Gastroesophageal sphincter (tissue), 4 donors: ENCODE results near the gene MIR17HG. TPM values are rescaled to one million over a fixed set of nuclear protein-coding genes. Genes with fewer than 3 reads are reported as not detected.

Experiments
- ATAC-seq: fragments of 150-250 bp; one replicate; pipeline ENCODE4 v1.9.1; 2016; ENCODE audit warnings: mild to moderate bottlenecking, moderate library complexity
- H3K27ac ChIP-seq, 4 donors: fragments of 200-600 bp; sonication (generic) in 3 of 4; 1 replicate in 3 of 4; 2 replicates in 1 of 4; pipeline ENCODE4 v1.5.1; 2016 to 2019
- H3K27me3 ChIP-seq: fragments of 200-600 bp; sonication (generic); one replicate; pipeline ENCODE4 v1.5.1; 2019
- H3K36me3 ChIP-seq, 2 donors: fragments of 200-600 bp; sonication (generic); one replicate each; pipeline ENCODE4 v1.5.1; 2019; ENCODE audit warnings: control low read depth in 1 of 2
- H3K4me1 ChIP-seq, 3 donors: fragments of 200-600 bp; sonication (generic); 1 replicate in 2 of 3; 2 replicates in 1 of 3; pipeline ENCODE4 v1.5.1; 2016 to 2019; ENCODE audit warnings: control low read depth in 2 of 3
- H3K4me3 ChIP-seq, 2 donors: fragments of 200-600 bp; sonication (generic); one replicate each; pipeline ENCODE4 v1.5.1; 2019; ENCODE audit warnings: mild to moderate bottlenecking in 1 of 2, moderate library complexity in 1 of 2
- H3K9me3 ChIP-seq, 3 donors: fragments of 200-600 bp; sonication (generic); one replicate each; pipeline ENCODE4 v1.5.1; 2017 to 2019; ENCODE audit warnings: control low read depth in 2 of 3
- EP300 ChIP-seq: sonication (generic); formaldehyde crosslinking; IDR thresholded peaks from one replicate; pipeline ENCODE4 v1.6.1; 2017; ENCODE audit warnings: antibody characterized with exemption, mild to moderate bottlenecking
- POLR2A ChIP-seq, 2 donors: fragments of 450-650 bp; IDR thresholded peaks; one replicate each; pipeline ENCODE4 v1.6.1; 2017; ENCODE audit warnings: antibody characterized with exemption in 2 of 2, mild to moderate bottlenecking in 2 of 2, moderate library complexity in 1 of 2
- POLR2AphosphoS5 ChIP-seq: sonication (generic); formaldehyde crosslinking; IDR thresholded peaks from one replicate; pipeline ENCODE4 v1.6.1; 2017; ENCODE audit warnings: antibody characterized with exemption
- WGBS, 2 donors: methylation state at CpG; one replicate each; pipeline ENCODE4 v1.1.5; 2018; ENCODE audit warnings: low coverage in 1 of 2; 5-methylcytosine and 5-hydroxymethylcytosine counted together
- total RNA-seq, 4 donors: library from RNA; depleted of rRNA; stranded (reverse); fragments of >200 nt; gene quantifications; one replicate each; pipeline ENCODE4 v1.1.0, GENCODE V29; 2016
- TF ChIP-seq, protein P1 (sequence below), 4 experiments: fragments of 200-600 bp in 2 of 4; fragments of 450-650 bp in 2 of 4; sonication (generic) in 1 of 4; IDR thresholded peaks; one replicate each; pipeline ENCODE4 v1.5.1; 2017 to 2019; ENCODE audit warnings: antibody characterized with exemption in 4 of 4, mild to moderate bottlenecking in 2 of 4, moderate library complexity in 2 of 4

MIR17HG gene
- total RNA-seq, 4 donors from 2014 or later = 0.27 to 9.3 (median 2.2) TPM

- H3K4me3 ChIP-seq = no peak overlapping the region
- H3K36me3 ChIP-seq = no peaks in the 10 kb centered on the region
- no peak for TF ChIP-seq POLR2AphosphoS5
- no peak for TF ChIP-seq POLR2A (IDR thresholded peaks at IDR 0.05)
- TF ChIP-seq EP300 = no peak
- H3K9me3 ChIP-seq = no peaks in the 10 kb centered on the region
- H3K27ac ChIP-seq = no peak overlapping the region
- H3K27me3 ChIP-seq = no peaks in the 10 kb centered on the region
- no peaks in the 10 kb centered on the region for H3K4me1 ChIP-seq
- WGBS, 2 donors = 77 to 83% methylated on average over 2 to 3 of the region's 3 CpGs
- no peak for ATAC-seq
Observed at GRCh38 chr13:91323349-91323748, 24.1 kb upstream of the MIR17HG start.

GRCh38 chr13:91326146-91326545 lies 21.3 kb upstream of the MIR17HG start:
- TF ChIP-seq POLR2A (IDR thresholded peaks at IDR 0.05) = no peak
- no peak for ATAC-seq
- Histone ChIP-seq H3K27ac (no peak overlapping the region), H3K27me3 (no peaks in the 10 kb centered on the region), H3K36me3 (no peaks in the 10 kb centered on the region), H3K4me3 (no peak overlapping the region), H3K4me1 (no peaks in the 10 kb centered on the region), H3K9me3 (no peaks in the 10 kb centered on the region)
- WGBS, 2 donors = 54 to 56% methylated on average over 7 of the region's 7 CpGs

DNA sequence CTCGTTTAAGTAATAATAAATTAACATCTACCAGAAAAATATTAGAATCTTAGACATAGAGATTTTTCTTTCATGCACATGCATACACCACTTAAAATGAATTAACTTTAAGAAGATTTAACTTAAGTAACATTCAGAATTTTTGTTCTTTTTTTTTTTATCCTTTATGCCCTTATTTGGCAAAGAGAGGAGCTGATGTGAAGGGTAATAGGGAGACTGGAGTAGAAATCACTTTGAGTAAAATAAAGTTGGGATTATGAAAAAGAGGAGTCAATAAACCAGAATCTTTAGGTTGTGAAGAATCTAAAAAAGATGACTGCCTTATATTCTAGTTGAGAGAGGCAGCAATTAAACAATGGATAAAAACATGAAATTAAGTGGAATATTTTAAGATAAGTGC lies 18.8 kb upstream of the MIR17HG start:
- ATAC-seq = no peak
- TF ChIP-seq POLR2AphosphoS5 (no peak), EP300 (no peak), POLR2A (IDR thresholded peaks at IDR 0.05) (no peak)
- TF ChIP-seq, protein P1, sequence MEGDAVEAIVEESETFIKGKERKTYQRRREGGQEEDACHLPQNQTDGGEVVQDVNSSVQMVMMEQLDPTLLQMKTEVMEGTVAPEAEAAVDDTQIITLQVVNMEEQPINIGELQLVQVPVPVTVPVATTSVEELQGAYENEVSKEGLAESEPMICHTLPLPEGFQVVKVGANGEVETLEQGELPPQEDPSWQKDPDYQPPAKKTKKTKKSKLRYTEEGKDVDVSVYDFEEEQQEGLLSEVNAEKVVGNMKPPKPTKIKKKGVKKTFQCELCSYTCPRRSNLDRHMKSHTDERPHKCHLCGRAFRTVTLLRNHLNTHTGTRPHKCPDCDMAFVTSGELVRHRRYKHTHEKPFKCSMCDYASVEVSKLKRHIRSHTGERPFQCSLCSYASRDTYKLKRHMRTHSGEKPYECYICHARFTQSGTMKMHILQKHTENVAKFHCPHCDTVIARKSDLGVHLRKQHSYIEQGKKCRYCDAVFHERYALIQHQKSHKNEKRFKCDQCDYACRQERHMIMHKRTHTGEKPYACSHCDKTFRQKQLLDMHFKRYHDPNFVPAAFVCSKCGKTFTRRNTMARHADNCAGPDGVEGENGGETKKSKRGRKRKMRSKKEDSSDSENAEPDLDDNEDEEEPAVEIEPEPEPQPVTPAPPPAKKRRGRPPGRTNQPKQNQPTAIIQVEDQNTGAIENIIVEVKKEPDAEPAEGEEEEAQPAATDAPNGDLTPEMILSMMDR (IDR thresholded peaks at IDR 0.05) = no peak
- no peak overlapping the region for H3K27ac ChIP-seq
- H3K36me3 ChIP-seq = no peaks in the 10 kb centered on the region
- WGBS, 2 donors = 75 to 82% methylated on average over 1 of the region's 1 CpG
- H3K9me3 ChIP-seq = no peaks in the 10 kb centered on the region
- no peak overlapping the region for H3K4me3 ChIP-seq
- H3K4me1 ChIP-seq = no peaks in the 10 kb centered on the region
- H3K27me3 ChIP-seq = no peaks in the 10 kb centered on the region

DNA sequence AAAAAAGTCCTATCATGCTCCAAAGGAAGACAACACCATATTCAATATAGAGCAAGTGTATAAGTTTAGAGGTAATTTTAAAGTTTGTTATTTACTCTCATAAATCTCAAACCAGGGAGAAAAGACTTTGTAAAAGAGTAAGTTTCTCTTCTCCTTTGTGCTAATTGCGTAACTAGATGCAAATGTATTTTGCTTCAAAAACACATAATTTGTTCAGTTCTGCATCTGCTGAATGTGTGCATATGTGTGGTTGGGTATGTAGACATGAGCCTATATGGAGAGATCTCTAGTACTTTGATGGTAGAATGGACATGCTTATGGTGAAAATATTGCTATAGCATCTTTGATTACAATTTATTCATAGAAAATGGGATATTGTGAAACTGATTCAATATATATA lies 17.8 kb upstream of the MIR17HG start:
- 73 to 90% methylated on average over 1 of the region's 1 CpG for WGBS, 2 donors
- H3K27ac ChIP-seq = no peak overlapping the region

DNA sequence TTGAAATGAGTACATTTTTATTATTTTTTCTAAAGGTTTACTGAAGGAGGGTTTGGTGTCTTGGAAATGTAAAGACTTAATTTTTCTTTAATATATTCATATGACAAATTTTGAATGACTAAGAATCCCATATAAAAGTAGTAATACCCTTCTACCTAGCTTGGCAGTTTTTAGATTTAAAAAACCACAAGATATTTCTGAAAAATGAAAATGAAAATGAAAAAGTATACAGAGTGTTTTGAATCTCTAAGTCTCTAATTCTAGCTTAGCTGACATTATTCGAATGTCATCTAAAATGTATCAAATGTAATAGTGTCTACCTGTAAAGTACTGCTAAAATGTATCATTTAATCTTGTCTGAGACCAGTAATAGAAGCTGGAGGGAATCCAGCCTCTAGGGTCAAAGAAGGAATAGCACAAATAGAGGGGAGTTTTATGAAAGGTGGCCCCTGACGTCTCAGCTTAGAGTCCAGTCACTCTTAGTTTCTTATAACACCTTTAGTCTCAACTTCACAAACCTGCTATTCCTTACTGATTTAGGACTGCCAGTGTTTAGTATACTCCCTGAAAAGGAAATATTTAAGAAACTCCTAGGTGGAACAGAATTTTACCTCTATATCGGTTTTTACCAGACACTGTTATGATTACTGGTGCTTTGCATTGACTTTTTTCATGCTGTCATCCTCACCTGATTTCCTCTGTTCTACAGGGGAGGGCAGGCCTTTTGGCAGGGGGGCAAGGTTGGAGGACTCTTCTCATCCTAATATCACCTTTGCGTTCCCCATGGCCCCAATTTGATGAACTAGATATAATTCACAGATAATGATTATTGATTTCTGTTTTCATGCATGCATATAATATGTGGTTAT lies 16.2 kb upstream of the MIR17HG start:
- H3K4me1 ChIP-seq = no peaks in the 10 kb centered on the region
- no peaks in the 10 kb centered on the region for H3K27me3 ChIP-seq
- H3K9me3 ChIP-seq = no peaks in the 10 kb centered on the region
- ATAC-seq = no peak
- 79 to 88% methylated on average over 4 of the region's 4 CpGs for WGBS, 2 donors
- H3K4me3 ChIP-seq = no peak overlapping the region
- TF ChIP-seq POLR2AphosphoS5 (no peak), EP300 (no peak), POLR2A (IDR thresholded peaks at IDR 0.05) (no peak)
- TF ChIP-seq, protein P1 (IDR thresholded peaks at IDR 0.05) = no peak
- no peak overlapping the region for H3K27ac ChIP-seq
- no peaks in the 10 kb centered on the region for H3K36me3 ChIP-seq

More for the DNA sequence above, 17.8 kb upstream of the MIR17HG start:
- no peaks in the 10 kb centered on the region for H3K4me1 ChIP-seq
- H3K36me3 ChIP-seq = no peaks in the 10 kb centered on the region
- no peaks in the 10 kb centered on the region for H3K9me3 ChIP-seq
- no peak for ATAC-seq
- TF ChIP-seq POLR2A (IDR thresholded peaks at IDR 0.05) = no peak
- TF ChIP-seq, protein P1 (IDR thresholded peaks at IDR 0.05) = no peak
- TF ChIP-seq POLR2AphosphoS5 = no peak
- TF ChIP-seq EP300 = no peak
- H3K4me3 ChIP-seq = no peak overlapping the region
- no peaks in the 10 kb centered on the region for H3K27me3 ChIP-seq

GRCh38 chr13:91346062-91346461 lies 1.4 kb upstream of the MIR17HG start:
- Histone ChIP-seq H3K9me3 (no peaks in the 10 kb centered on the region), H3K4me3 (no peak overlapping the region), H3K27me3 (peaks cover 38% of the 10 kb centered on the region), H3K36me3 (peaks cover 0 to 13% of the 10 kb centered on the region in 2 donors), H3K4me1 (peaks cover 0 to 30% (median 0%) of the 10 kb centered on the region in 3 donors), H3K27ac (no peak overlapping the region)
- 63 to 66% methylated on average over 4 of the region's 4 CpGs for WGBS, 2 donors
- no peak for TF ChIP-seq POLR2A (IDR thresholded peaks at IDR 0.05)
- TF ChIP-seq, protein P1 (IDR thresholded peaks at IDR 0.05) = no peak
- no peak for TF ChIP-seq POLR2AphosphoS5
- no peak for TF ChIP-seq EP300
- no peak for ATAC-seq
